OCI-LY3 (cell line): ENCODE results near the gene DNM1.
A peak's percentile ranks its signal among the peaks of the same experiment; 100 is the strongest.
"Not testable (repeated sequence)": the region's sequence is repeated elsewhere in the genome, so short reads cannot be mapped to it uniquely, and the experiment has no call there.

ENCODE experiments used
- H2AFZ ChIP-seq: fragments of 200-600, 300-600 bp; shearing (Covaris generic); 2 replicates; pipeline ENCODE4 v1.6.0; 2014; ENCODE audit warnings: antibody characterized with exemption, low read depth, low read length
- H3K27ac ChIP-seq: fragments of 200-600, 300-600 bp; sonication (generic); 2 replicates; pipeline ENCODE4 v1.5.1; 2014; ENCODE audit warnings: mild to moderate bottlenecking, low read length, moderate library complexity, mixed read lengths
- H3K27me3 ChIP-seq: fragments of 200-600, 300-600 bp; sonication (generic); 2 replicates; pipeline ENCODE4 v1.6.1; 2014; ENCODE audit warnings: low read depth, low read length, mixed read lengths
- H3K36me3 ChIP-seq: fragments of 200-600, 300-600 bp; sonication (generic); replicated peaks from 2 replicates; pipeline ENCODE3; 2014; ENCODE audit warnings: low read depth, low read length, mixed read lengths
- H3K4me1 ChIP-seq: fragments of 300-600, 200-600 bp; sonication (generic); 2 replicates; pipeline ENCODE4 v1.6.1; 2014; ENCODE audit warnings: low read length, mixed read lengths
- H3K4me2 ChIP-seq: fragments of 200-600, 300-600 bp; sonication (generic); 2 replicates; pipeline ENCODE4 v1.6.1; 2014; ENCODE audit warnings: low read length, mixed read lengths
- H3K4me3 ChIP-seq: fragments of 300-600, 200-600 bp; sonication (generic); 2 replicates; pipeline ENCODE4 v1.5.1; 2014; ENCODE audit warnings: antibody characterized with exemption, mild to moderate bottlenecking, low read length, moderate library complexity
- H3K79me2 ChIP-seq: fragments of 300-600, 200-600 bp; shearing (Covaris generic); 2 replicates; pipeline ENCODE4 v1.6.1; 2014; ENCODE audit warnings: mild to moderate bottlenecking, low read length, mixed read lengths
- H3K9ac ChIP-seq: fragments of 300-600, 200-600 bp; shearing (Covaris generic); 2 replicates; pipeline ENCODE4 v1.6.0; 2014; ENCODE audit warnings: mild to moderate bottlenecking, low read length, moderate library complexity
- H3K9me3 ChIP-seq: fragments of 200-600, 300-600 bp; shearing (Covaris generic); 2 replicates; pipeline ENCODE4 v1.6.1; 2014; ENCODE audit warnings: low read length, mixed read lengths; ENCODE audit not compliant: insufficient read depth
- H4K20me1 ChIP-seq: fragments of 200-600, 300-600 bp; sonication (generic); 2 replicates; pipeline ENCODE4 v1.6.1; 2016; ENCODE audit warnings: low read length, mixed read lengths; ENCODE audit not compliant: insufficient read depth
- EZH2phosphoT487 ChIP-seq: fragments of 200-600 bp; shearing (Covaris generic); IDR thresholded peaks from 2 replicates; pipeline ENCODE4 v1.6.1; 2018; ENCODE audit warnings: antibody characterized with exemption, mixed run types, low read depth
- TF ChIP-seq, protein P1 (sequence below): fragments of 200-600, 300-600 bp; sonication (generic); IDR thresholded peaks from 2 replicates; pipeline ENCODE4 v1.5.1; 2014; ENCODE audit warnings: antibody characterized with exemption, low read length, low read depth

Gene DNM1

DNA sequence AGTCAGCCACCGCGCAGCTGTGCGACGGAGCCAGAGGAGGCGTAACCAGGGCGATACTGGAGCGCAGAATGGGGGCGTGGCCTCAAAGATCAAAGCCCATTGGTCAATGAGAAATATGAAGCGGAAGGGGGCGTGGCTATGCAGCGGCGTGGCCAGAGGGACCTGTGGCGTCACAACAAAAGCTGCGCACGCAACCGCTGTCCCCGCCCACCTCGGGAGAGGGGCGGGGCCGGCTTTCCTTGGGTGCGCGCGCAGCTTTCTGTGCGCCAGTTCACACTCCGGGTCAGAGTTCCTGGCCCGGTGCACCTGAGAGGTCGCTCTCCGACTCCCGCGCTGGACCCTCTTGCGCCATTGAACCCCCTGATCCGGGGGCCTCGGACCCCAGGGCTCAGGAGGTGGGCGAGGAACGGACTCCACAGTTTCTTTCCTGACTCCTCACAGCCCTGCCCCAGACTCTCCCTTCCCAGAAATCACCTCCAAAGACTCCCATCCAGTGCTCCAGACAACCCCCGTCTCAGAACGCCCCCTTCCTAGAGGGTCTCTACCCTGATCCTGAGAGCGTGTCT lies 72.9 kb downstream of the DNM1 start, which contains the start of gene SWI5:
SWI5 (plus strand) TSS at position 269 of the 566 bp plus-strand sequence.
- peak within 1 kb of the TSS; percentile 93 for H3K9ac ChIP-seq
- 0 out of 2 replicates have a peak within 1 kb of the TSS, but pooled peaks have one; percentile 50 for H2AFZ ChIP-seq

DNA sequence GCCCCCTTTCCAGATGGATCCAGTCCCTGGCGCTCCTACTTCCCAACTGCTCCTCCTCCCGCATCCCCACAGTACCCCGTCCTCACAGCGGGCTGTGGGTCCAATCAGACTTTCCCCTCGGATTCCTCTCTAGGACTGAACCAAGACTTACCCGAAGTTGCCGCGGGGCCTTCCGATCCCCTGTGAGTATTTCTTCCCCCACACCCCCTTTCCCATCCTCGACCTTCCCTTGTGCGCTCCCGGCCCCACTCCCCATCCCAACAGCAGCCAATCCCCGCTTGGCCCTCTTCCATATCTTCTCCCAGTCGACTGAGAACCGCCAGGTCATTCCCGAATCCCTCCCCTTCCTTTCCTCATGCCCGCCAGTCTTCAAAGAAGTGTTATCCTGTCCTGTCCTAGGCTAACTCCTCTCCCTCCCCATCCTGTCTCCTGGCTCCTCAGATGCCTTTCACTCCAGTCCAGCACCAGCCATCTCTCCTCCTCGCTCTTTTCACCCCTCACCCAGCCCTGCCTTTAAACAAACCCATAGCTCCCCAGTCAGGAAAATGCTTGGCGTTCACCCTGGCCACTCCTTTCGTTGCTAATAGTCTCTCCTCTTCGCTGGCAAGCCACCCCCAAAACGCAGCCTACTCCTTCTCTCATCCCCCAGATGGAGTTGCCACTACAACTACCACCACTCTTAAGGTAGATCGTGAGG lies 73.5 kb downstream of the DNM1 start:
- Histone ChIP-seq H3K4me2 (peak overlapping the region; percentile 93), H4K20me1 (no peaks in the 10 kb centered on the region), H3K4me3 (peak overlapping the region; percentile 90), H3K36me3 (no peaks in the 10 kb centered on the region), H3K79me2 (peaks cover 13% of the 10 kb centered on the region), H3K27ac (no peak overlapping the region), H2AFZ (0 out of 2 replicates have a peak overlapping the region, but pooled peaks have one; percentile 50), H3K4me1 (peaks cover 11% of the 10 kb centered on the region), H3K9ac (peak overlapping the region; percentile 92), H3K9me3 (no peaks in the 10 kb centered on the region), H3K27me3 (no peaks in the 10 kb centered on the region)
- TF ChIP-seq, protein P1, sequence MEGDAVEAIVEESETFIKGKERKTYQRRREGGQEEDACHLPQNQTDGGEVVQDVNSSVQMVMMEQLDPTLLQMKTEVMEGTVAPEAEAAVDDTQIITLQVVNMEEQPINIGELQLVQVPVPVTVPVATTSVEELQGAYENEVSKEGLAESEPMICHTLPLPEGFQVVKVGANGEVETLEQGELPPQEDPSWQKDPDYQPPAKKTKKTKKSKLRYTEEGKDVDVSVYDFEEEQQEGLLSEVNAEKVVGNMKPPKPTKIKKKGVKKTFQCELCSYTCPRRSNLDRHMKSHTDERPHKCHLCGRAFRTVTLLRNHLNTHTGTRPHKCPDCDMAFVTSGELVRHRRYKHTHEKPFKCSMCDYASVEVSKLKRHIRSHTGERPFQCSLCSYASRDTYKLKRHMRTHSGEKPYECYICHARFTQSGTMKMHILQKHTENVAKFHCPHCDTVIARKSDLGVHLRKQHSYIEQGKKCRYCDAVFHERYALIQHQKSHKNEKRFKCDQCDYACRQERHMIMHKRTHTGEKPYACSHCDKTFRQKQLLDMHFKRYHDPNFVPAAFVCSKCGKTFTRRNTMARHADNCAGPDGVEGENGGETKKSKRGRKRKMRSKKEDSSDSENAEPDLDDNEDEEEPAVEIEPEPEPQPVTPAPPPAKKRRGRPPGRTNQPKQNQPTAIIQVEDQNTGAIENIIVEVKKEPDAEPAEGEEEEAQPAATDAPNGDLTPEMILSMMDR, result no peak
- no peak for TF ChIP-seq EZH2phosphoT487

More for the DNA sequence above, 72.9 kb downstream of the DNM1 start, which contains the start of gene SWI5:
- Histone ChIP-seq H3K36me3 (no peaks in the 10 kb centered on the region), H4K20me1 (no peaks in the 10 kb centered on the region), H3K27me3 (no peaks in the 10 kb centered on the region), H3K9me3 (no peaks in the 10 kb centered on the region), H3K4me2 (peak within 1 kb of the TSS; percentile 99), H3K4me3 (peak within 1 kb of the TSS; percentile 98), H3K4me1 (peaks cover 11% of the 10 kb centered on the region), H3K27ac (peak within 1 kb of the TSS; percentile 29; the same call in 1 of the 2 replicates), H3K79me2 (peaks cover 13% of the 10 kb centered on the region)
- no peak for TF ChIP-seq EZH2phosphoT487
- TF ChIP-seq, protein P1, result no peak

DNA sequence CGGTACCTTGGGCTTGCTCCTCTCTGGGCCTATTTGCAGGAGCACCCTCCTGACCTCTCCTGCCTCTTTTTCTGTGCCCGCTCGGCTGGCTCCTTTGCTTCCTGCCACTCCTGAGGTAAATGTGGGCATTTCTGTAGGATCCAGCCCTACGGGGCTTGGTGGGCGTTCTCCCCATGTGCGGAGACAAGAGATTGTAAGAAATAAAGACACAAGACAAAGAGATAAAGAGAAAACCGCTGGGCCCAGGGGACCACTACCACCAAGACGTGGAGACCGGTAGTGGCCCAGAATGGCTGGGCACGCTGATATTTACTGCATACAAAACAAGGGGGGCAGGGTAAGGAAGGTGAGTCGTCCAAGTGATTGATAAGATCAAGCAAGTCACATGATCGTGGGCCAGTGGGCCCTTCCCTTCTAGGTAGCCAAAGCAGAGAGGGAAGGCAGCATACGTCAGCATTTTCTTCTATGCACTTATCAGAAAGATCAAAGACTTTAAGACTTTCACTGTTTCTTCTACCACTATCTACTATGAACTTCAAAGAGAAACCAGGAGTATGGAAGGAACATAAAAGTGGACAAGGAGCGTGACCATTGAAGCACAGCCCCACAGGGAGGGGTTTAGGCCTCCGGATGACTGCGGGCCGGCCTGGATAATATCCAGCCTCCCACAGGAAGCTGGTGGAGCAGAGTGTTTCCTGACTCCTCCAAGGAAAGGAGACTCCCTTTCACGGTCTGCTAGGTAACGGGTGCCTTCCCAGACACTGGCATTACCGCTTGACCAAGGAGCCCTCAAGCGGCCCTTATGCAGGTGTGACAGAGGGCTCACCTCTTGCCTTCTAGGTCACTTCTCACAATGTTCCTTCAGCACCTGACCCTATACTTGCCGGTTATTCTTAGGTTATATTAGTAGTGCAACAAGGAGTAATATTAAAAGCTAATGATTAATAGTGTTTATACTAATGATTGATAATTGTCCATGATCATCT lies 76.2 kb downstream of the DNM1 start:
- peaks cover 11% of the 10 kb centered on the region for H3K4me1 ChIP-seq
- H3K27ac ChIP-seq, H3K36me3 ChIP-seq, H4K20me1 ChIP-seq, H3K9me3 ChIP-seq, H3K27me3 ChIP-seq, H2AFZ ChIP-seq, H3K4me3 ChIP-seq, H3K4me2 ChIP-seq, H3K9ac ChIP-seq: not testable (repeated sequence)
- peaks cover 13% of the 10 kb centered on the region for H3K79me2 ChIP-seq

DNA sequence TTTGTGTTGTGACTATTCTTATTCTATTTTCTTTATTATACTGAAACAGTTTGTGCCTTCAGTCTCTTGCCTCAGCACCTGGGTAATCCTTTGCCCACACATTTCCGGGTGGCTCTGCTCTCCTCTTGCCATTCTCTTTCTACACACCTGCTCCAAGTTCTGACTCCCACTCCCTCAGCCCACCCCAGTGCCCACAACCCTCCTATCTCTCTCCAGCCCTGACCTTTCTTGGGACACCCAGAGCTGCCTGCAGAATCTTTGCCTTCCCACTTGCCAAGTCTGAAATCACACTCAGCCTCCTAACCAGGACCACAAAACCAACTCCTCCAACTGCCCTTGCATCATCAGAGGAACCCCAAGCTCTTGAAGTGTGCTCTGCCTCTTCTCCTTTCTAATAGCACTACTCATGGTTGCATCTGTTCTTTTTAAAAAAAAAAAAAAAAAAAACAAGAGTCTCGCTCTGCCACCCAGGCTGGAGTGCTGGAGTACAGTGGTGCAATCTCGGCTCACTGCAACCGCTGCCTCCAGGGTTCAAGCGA lies 77.0 kb downstream of the DNM1 start:
- Histone ChIP-seq H3K27me3 (no peaks in the 10 kb centered on the region), H3K27ac (no peak overlapping the region), H3K9ac (no peak overlapping the region)

More for the DNA sequence above, 77.0 kb downstream of the DNM1 start:
- H2AFZ ChIP-seq, result no peak overlapping the region
- H3K9me3 ChIP-seq, result no peaks in the 10 kb centered on the region
- no peaks in the 10 kb centered on the region for H3K36me3 ChIP-seq
- H3K4me1 ChIP-seq, result peaks cover 5% of the 10 kb centered on the region
- no peak overlapping the region for H3K4me2 ChIP-seq
- no peak overlapping the region for H3K4me3 ChIP-seq
- no peaks in the 10 kb centered on the region for H4K20me1 ChIP-seq
- TF ChIP-seq EZH2phosphoT487, result no peak
- TF ChIP-seq, protein P1, result no peak
- peaks cover 5% of the 10 kb centered on the region for H3K79me2 ChIP-seq
